Heart left ventricle (tissue), 16 donors: ENCODE data around the gene ARHGEF28. TPM values are rescaled to one million over a fixed set of nuclear protein-coding genes. Genes with fewer than 3 reads are reported as not detected.
A peak's percentile ranks its signal among the peaks of the same experiment; 100 is the strongest.

Experiments
- ATAC-seq, 4 donors: fragments of 200-7000 bp; cut with Tn5 transposase; one replicate each; pipeline ENCODE4 v1.9.1; 2020 to 2022; ENCODE audit warnings: moderate library complexity in 4 of 4, mild to moderate bottlenecking in 3 of 4, moderate number of reproducible peaks in 1 of 4
- DNase-seq, 5 donors: peaks; one replicate each; pipeline ENCODE4 v3.0.0-alpha.2; 2020
- H3K27ac ChIP-seq, 12 donors: fragments of 200-600 bp; sonication (generic) in 4 of 12; one replicate each; pipeline versions ENCODE4 v1.5.0 to v1.8.0; 2016 to 2022; ENCODE audit warnings: mild to moderate bottlenecking in 2 of 12
- H3K27me3 ChIP-seq, 9 donors: fragments of 200-600 bp; sonication (generic) in 2 of 9; one replicate each; pipeline versions ENCODE4 v1.5.1 to v1.8.0; 2016 to 2022; ENCODE audit warnings: mild to moderate bottlenecking in 3 of 9
- H3K36me3 ChIP-seq, 9 donors: fragments of 200-600 bp; sonication (generic) in 2 of 9; one replicate each; pipeline versions ENCODE4 v1.5.0 to v1.8.0; 2018 to 2022; ENCODE audit warnings: mild to moderate bottlenecking in 2 of 9
- H3K4me1 ChIP-seq, 12 donors: fragments of 200-600 bp; sonication (generic) in 4 of 12; one replicate each; pipeline versions ENCODE4 v1.5.0 to v1.8.0; 2016 to 2022; ENCODE audit warnings: mild to moderate bottlenecking in 3 of 12
- H3K4me3 ChIP-seq, 12 donors: fragments of 200-600 bp; sonication (generic) in 4 of 12; one replicate each; pipeline versions ENCODE4 v1.5.0 to v1.8.0; 2017 to 2022; ENCODE audit warnings: mild to moderate bottlenecking in 9 of 12, moderate library complexity in 4 of 12
- H3K9me3 ChIP-seq, 12 donors: fragments of 200-600 bp; sonication (generic) in 4 of 12; one replicate each; pipeline versions ENCODE4 v1.5.0 to v1.8.0; 2016 to 2022; ENCODE audit warnings: mild to moderate bottlenecking in 1 of 12
- CTCF ChIP-seq, 12 donors: fragments of 200-600 bp; sonication (generic) in 4 of 12; IDR thresholded peaks; one replicate each; pipeline versions ENCODE4 v1.5.0 to v1.8.0; 2018 to 2022; ENCODE audit warnings: antibody characterized with exemption in 12 of 12, mild to moderate bottlenecking in 5 of 12
- POLR2A ChIP-seq, 2 donors: fragments of 450-650 bp; IDR thresholded peaks; one replicate each; pipeline ENCODE4 v1.6.1; 2017; ENCODE audit warnings: antibody characterized with exemption in 2 of 2, mild to moderate bottlenecking in 2 of 2, moderate library complexity in 2 of 2
- WGBS, 4 donors: extraction: QIAGEN DNeasy Blood & Tissue Kit in 2 of 4; methylation state at CpG; one replicate each; pipeline versions ENCODE4 v1.1.5 to v1.1.7; 2013 to 2018; 5-methylcytosine and 5-hydroxymethylcytosine counted together
- intact Hi-C, 10 donors: fragments of 100-400 bp; cut with DNase I; formaldehyde crosslinking; loops; one replicate each; pipeline versions ENCODE4 v1.11.1 to v1.14.2; 2022
- polyA plus RNA-seq, 2 donors: library from polyadenylated mRNA; stranded (reverse); fragments of 200-250 nt; gene quantifications; one replicate each; pipeline ENCODE4 v1.2.3, GENCODE V29; 2013
- total RNA-seq, 9 donors: library from RNA; depleted of rRNA in 2 of 9; stranded (reverse); fragments of >200 nt in 2 of 9; fragmentation: NEBNext Ultra II Directional in 3 of 9; extraction: Animal tissue kit (Norgen Biotek cat#: 25700) in 3 of 9; gene quantifications; one replicate each; pipeline versions ENCODE4 v1.1.0 to v1.2.4, GENCODE V29; 2016 to 2023
- donor health status: ischemic (EF 13 %, LVEDD 7.1; RV severe dilation, severe dysfunction).
- donor health status: healthy with polysubstance abuse.
- donor health status: DM: no; HTN: yes; CAD: no.
- donor health status: DM: no; HTN: no; CAD: no.
- donor health status: ischemic (EF 25% LVEDD 6.9; RV normal size, moderate dysfunction).
- donor health status: ischemic (EF 25% LVEDD 5.7; RV mildly dilated, moderate dysfunction).
- donor health status: healthy.
- donor health status: DM: yes; HTN: yes; CAD: no.
- donor health status: ischemic (EF 35%, LVEDD 5.7; RV mildly dilated, moderate dysfunction).
- donor health status: nonischemic (EF 11% LVEDD 7.7; RV severe dilation, severe dysfunction).
- donor health status: DM: yes; HTN: yes; CAD: no.
- donor health status: PGD.
- donor health status: ischemic (EF 29% LVEDD 5.4; RV normal size, mild dysfunction).
- donor health status: nonischemic (EF 23%, LVEDD 6.1; RV moderate dilation, normal function).

The ARHGEF28 gene
- total and polyA plus RNA-seq, 11 donors: 0.51 to 7.7 (median 1.7) TPM

DNA sequence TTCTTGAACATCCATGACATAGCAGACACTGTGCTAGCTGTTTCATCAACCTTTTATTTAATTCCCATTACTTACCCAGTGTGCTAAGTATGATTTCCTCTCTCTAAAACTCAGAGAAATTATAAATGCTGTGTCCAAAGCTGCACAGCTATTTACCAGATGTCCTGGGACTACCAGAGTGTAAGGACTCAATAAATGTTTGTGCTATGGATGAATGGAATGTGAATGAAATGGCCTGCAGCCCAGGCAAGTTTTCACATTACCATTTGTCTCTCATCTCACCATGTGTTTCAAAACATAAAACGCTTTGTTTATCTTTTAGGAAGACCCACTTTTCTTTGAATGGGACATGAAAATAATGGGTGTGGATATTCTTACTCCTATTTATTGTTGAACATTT is 96.2 kb downstream of the ARHGEF28 start:
- intact Hi-C loops: no loop called here
- TF ChIP-seq CTCF (IDR thresholded peaks at IDR 0.05) (no peak), POLR2A (IDR thresholded peaks at IDR 0.05) (no peak)
- DNase-seq: no peak
- no peak for ATAC-seq
- H3K27ac ChIP-seq: no peak overlapping the region
- 33 to 51% (median 46%) methylated on average over 1 of the region's 1 CpG for WGBS, 4 donors
- H3K9me3 ChIP-seq: no peaks in the 10 kb centered on the region
- H3K27me3 ChIP-seq: peaks cover 0 to 21% (median 0%) of the 10 kb centered on the region in 9 donors
- peaks cover 0 to 14% (median 0%) of the 10 kb centered on the region in 12 donors for H3K4me1 ChIP-seq
- no peaks in the 10 kb centered on the region for H3K36me3 ChIP-seq
- H3K4me3 ChIP-seq: no peak overlapping the region

DNA sequence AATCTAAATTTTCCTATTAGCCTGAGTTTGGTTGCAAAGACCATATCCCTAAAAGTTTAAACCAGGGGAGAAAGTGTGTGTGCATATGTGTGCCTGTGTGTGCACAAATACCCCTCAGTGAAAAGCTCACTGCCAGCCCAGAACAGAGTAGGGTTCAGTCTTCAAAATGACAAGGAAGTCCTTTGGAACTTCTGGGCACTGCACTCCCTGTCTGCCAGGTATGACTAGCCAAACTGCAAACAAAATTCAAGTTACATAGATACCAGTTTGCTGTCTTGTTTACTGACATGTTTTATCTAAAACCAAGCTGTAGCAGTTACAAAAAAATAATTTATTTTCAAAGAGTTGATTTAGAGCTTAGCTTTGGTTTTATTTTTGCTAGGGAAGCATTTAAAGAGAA is 100.1 kb downstream of the ARHGEF28 start:
- Histone ChIP-seq H3K4me3 (no peak overlapping the region), H3K9me3 (no peaks in the 10 kb centered on the region), H3K4me1 (peaks cover 0 to 15% (median 1%) of the 10 kb centered on the region in 12 donors), H3K27ac (no peak overlapping the region), H3K27me3 (peaks cover 0 to 15% (median 0%) of the 10 kb centered on the region in 9 donors), H3K36me3 (no peaks in the 10 kb centered on the region)
- intact Hi-C loops: no loop called here
- TF ChIP-seq CTCF (IDR thresholded peaks at IDR 0.05): no peak
- no peak for ATAC-seq
- DNase-seq: no peak

GRCh38 chr5:73726606-73727231 is 100.7 kb downstream of the ARHGEF28 start:
- no peak overlapping the region for H3K4me3 ChIP-seq
- ATAC-seq: peak in 3 of 4 donors; percentile 18 to 48 (median 20)
- WGBS, 4 donors: 51 to 63% (median 58%) methylated on average over 5 of the region's 5 CpGs
- H3K4me1 ChIP-seq: peaks cover 0 to 15% (median 1%) of the 10 kb centered on the region in 12 donors
- DNase-seq: no peak
- no peaks in the 10 kb centered on the region for H3K9me3 ChIP-seq
- TF ChIP-seq CTCF (IDR thresholded peaks at IDR 0.05) (no peak), POLR2A (IDR thresholded peaks at IDR 0.05) (no peak)
- H3K27ac ChIP-seq: peak overlapping the region in 1 of 12 donors; percentile 23
- intact Hi-C loops: no loop called here
- H3K36me3 ChIP-seq: no peaks in the 10 kb centered on the region
- H3K27me3 ChIP-seq: peaks cover 0 to 15% (median 0%) of the 10 kb centered on the region in 9 donors

DNA sequence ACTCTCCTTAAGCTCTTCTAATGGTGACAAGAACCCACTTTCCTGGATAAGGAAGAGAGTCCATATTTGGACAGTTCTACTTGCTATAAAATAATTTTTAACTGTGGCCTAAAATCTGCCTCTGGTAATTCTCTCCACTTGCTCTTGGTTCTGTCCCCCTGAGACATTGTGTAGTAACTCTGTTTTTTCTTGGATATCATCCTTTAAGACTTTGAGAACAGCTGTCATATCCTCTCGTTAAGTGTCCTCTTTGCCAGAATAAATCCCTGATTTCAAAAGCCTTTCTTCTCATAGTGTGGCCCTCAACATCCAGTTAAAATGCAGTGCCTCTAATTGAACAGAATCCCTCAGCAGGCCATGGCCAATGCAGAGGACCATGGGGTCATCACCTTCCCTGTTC is 101.5 kb downstream of the ARHGEF28 start:
- no peak overlapping the region for H3K4me3 ChIP-seq
- ATAC-seq (peak in 1 of 4 donors; percentile 13), DNase-seq (no peak)
- no peak for TF ChIP-seq POLR2A (IDR thresholded peaks at IDR 0.05)
- TF ChIP-seq CTCF (IDR thresholded peaks at IDR 0.05): no peak
- intact Hi-C loops: no loop called here
- H3K9me3 ChIP-seq: no peaks in the 10 kb centered on the region
- peaks cover 0 to 11% (median 0%) of the 10 kb centered on the region in 9 donors for H3K27me3 ChIP-seq
- H3K36me3 ChIP-seq: no peaks in the 10 kb centered on the region
- peaks cover 0 to 15% (median 1%) of the 10 kb centered on the region in 12 donors for H3K4me1 ChIP-seq
- no peak overlapping the region for H3K27ac ChIP-seq
- 52 to 66% (median 63%) methylated on average over 1 of the region's 1 CpG for WGBS, 4 donors
